ENCODE data around the gene PSENEN.

Gene PSENEN

DNA sequence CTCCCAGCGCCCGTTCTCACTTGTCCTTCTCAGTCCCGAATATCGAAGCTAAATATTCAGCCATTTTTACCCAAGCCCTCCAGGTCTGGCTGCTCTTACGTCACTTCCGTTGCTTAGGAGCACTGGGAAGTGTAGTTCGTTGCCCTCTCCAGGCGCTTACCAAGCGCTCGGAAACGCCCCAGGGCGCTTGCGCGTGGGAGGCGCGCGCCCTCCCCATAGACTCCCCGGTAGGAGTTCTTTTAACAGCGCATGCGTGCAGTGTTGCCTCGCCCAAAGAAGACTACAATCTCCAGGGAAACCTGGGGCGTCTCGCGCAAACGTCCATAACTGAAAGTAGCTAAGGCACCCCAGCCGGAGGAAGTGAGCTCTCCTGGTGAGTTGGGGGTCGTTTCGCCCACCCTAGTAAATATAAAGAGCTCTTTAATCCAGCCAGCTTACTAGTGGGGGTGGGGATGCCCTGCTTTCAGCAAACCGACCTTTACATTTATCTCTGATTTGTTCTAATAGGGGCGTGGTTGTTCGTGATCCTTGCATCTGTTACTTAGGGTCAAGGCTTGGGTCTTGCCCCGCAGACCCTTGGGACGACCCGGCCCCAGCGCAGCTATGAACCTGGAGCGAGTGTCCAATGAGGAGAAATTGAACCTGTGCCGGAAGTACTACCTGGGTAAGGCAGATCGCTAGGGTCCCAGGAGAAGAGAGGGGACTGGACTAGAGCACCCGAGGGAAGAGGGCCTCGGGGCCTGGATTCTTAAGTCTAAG is at the start of gene PSENEN, which contains the start of gene U2AF1L4:
PSENEN (plus strand) TSS at position 324 of the 759 bp plus-strand sequence; CDS start at position 604, 280 bp downstream.
U2AF1L4 (minus strand) TSS at position 91 of the 759 bp plus-strand sequence; CDS start at position 64, 27 bp downstream.
- DNase-seq: peak; percentile 96

- DNase-seq: no peak
These were observed 49.5 kb upstream of the PSENEN start for GRCh38 chr19:35695895-35696422.

- no peak for DNase-seq
These were observed 48.6 kb upstream of the PSENEN start for GRCh38 chr19:35696835-35697234.

DNA sequence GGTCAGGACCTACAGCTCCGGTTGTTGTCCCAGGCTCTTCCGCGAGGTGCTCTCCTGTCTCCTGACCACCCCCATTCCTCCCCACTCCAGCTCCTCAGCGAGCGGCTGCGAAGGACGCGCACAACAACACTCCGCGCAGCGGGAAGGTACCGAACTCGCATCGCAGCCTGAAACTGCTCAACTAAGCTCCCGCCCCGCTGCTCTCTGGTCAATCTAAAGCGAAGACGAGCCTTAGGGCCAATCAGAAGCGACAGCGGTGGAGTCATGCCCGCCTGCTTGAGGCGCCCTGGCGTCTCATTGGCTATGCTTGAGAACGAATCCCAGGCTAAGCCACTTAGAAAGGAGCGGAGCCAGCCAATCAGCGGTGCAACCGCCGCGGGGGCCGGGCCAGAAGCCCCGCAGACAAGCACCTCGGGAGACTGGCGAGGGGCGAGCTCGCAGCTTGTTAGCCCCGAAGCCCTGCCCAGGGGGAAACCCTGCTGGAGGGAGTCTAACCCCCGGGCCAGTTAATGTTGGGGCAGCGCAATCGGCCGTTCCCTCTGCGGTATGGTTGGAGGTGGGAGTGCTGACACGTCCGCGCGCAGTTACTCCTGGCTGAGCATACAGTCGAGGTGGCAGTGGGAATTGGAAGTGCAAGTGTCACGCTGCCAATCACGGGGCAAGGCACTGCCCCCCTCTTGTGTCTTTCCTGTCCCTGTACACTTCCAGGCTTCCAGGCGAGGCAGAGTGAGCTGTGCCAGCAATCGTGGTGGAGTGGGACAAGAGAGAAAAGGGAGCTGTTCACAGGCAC is 43.0 kb upstream of the PSENEN start:
- DNase-seq: peak; percentile 96

- no peak for DNase-seq
These were observed 42.1 kb upstream of the PSENEN start for GRCh38 chr19:35703343-35703742.

DNA sequence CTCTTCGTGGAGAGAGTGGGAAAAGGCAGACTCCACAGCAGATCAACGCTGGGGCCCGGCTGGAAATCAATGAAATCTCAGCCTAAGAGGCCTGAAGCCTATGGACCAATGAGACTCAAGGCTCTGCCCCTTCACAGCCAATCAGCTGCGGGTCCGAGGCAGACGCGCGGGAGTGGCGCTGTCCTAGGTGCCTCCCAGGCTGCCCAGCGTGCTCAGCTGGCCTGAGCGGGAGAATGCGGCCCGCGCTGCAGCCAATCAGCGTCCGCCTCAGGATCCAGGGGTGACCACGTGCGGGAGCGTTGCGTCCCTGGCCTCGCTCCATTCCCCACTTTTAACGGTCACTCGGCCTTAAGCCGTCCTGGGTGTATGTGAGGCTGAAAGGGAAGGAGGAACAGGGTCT is 41.2 kb upstream of the PSENEN start, which contains the start of gene ZBTB32:
ZBTB32 (plus strand) TSS at position 341 of the 400 bp plus-strand sequence. CDS start 10,069 bp downstream, outside the sequence.
- DNase-seq: no peak

DNA sequence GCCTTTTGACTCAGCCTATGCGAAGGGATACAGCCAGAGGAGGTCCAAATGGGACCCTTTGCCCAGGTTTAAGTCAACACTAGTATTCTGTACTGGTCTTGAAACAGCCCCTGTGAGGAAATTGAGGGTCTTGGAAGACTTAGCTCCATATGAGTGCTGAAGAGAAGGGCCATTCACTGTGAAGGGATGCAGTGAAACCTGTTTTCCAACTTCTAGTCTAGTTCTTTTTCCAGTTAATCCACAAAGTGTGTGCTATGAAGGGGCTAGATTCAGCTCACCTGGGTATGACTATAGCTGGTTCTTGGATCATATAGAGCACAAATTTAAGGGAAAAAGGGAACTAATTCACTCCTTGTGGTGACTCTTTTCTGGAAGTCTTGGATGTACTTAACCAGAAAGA is 37.1 kb upstream of the PSENEN start:
- DNase-seq: no peak

GRCh38 chr19:35710784-35711723 is 34.4 kb upstream of the PSENEN start:
- DNase-seq: no peak

GRCh38 chr19:35712567-35713505 is 32.6 kb upstream of the PSENEN start:
- DNase-seq: no peak

- no peak for DNase-seq
These were observed 32.0 kb upstream of the PSENEN start for GRCh38 chr19:35713506-35713850.

DNA sequence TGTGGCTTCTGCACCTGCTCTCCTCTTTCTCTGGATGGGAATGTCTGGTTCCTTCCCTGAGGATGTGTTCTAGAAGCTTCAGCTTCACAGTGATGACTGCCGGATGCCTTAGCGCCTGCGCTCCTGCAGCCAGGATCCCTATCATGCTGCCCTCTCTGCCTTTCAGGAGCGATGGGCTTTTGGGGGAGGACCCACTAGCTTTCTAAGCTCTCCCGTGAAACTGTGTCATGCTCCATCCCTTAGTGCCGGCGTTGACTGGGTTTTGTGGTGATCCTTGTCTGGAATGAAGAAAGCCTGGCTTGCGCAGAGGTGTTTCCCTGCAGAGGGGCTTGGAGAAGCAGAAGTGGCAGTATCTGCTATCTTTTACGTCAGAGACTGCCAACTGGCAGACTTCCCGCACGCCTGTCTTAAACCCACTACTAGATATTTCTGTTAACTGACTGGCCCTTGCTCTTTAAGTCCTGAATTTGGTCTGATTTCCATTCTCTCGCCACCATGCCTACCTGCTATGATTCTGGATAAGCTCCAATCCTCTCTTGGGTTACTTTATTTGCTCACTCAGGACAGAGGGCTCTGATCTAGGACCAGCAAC is 31.5 kb upstream of the PSENEN start:
- no peak for DNase-seq

GRCh38 chr19:35714601-35715354 is 30.7 kb upstream of the PSENEN start:
- no peak for DNase-seq

DNA sequence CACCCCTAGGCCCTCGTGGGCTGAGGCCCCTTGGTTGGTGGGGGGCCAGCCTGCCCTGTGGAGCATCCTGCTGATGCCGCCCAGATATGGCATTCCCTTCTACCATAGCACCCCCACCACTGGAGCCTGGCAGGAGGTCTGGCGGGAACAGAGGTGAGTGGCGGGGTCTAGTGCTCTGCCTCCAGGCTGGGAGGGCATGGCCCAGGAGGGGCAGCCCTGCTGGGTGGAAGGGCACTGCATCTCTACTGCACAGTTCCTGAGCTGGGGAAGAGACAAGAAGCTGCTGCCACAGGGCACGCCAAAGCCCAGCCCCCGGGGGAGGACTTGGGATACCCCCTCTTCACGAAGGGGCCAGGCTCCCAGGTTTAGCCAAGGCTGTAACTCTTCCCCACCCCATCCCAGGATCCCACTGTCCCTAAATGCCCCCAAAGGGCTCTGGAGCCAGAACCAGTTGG is 30.1 kb upstream of the PSENEN start:
- no peak for DNase-seq

DNA sequence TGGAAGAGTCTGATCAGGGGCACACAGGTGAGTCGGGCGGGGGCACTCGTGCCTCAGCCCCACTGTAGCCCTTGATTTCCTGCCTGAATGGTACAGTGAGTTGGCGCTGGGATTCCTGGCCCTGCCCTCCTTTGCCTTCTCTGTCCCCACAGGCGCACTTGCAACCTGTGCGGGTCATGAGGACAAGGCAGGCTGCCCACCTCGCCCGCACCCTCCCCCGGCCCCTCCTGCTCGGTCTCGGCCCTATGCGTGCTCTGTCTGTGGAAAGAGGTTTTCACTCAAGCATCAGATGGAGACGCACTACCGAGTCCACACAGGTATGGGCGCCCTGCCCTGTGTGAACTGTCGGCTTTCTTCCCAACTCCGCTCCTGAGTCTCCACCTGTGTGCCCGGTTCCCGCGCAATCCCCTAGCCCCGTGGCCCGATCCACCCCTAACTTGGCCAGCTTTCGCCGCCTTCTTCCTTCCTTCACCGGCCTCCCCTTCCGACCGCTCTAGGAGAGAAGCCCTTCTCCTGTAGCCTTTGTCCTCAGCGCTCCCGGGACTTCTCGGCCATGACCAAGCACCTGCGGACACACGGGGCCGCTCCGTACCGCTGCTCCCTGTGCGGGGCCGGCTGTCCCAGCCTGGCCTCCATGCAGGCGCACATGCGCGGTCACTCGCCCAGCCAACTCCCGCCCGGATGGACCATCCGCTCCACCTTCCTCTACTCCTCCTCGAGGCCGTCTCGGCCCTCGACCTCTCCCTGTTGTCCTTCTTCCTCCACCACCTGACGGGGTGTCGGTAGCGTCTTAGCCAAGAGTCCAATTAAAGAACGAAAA is 29.3 kb upstream of the PSENEN start:
- no peak for DNase-seq

GRCh38 chr19:35716801-35717664 is 28.4 kb upstream of the PSENEN start:
- peak; percentile 63 for DNase-seq

GRCh38 chr19:35717665-35718344 is 27.6 kb upstream of the PSENEN start, which contains the start of gene KMT2B:
Gene KMT2B, plus strand, starts transcription at chr19:35718003. Its CDS starts 16 bp downstream, at chr19:35718019.
- DNase-seq: peak; percentile 91

GRCh38 chr19:35718345-35719041 is 27.0 kb upstream of the PSENEN start:
- peak; percentile 2 for DNase-seq
